GM23338 (cell line): ENCODE results near the gene KLC4. TPM values are rescaled to one million over a fixed set of nuclear protein-coding genes. Genes with fewer than 3 reads are reported as not detected.

Source experiments
- ATAC-seq: fragments of 200-7000 bp; cut with Tn5 transposase; 3 replicates; pipeline ENCODE4 v1.9.1; 2020
- DNase-seq: peaks from one replicate; pipeline ENCODE4 v3.0.0-alpha.2; 2015; ENCODE audit warnings: low spot score
- H2AFZ ChIP-seq: fragments of 200-600 bp; sonication (generic); 2 replicates; pipeline ENCODE4 v1.8.0; 2016; ENCODE audit warnings: antibody characterized with exemption, mild to moderate bottlenecking, moderate library complexity
- H3F3A ChIP-seq: fragments of 200-600 bp; sonication (generic); replicated peaks from 2 replicates; pipeline ENCODE4 v1.8.0; 2017; ENCODE audit warnings: antibody characterized with exemption, mixed run types, low read depth
- H3K27ac ChIP-seq: fragments of 200-600 bp; sonication (generic); 2 replicates; pipeline ENCODE4 v1.6.1; 2016; ENCODE audit warnings: low read depth
- H3K27me3 ChIP-seq: fragments of 200-600 bp; sonication (generic); 2 replicates; pipeline ENCODE4 v1.8.0; 2016; ENCODE audit warnings: mild to moderate bottlenecking, mixed run types, moderate library complexity; ENCODE audit not compliant: insufficient read depth
- H3K36me3 ChIP-seq: fragments of 200-600 bp; sonication (generic); 2 replicates; pipeline ENCODE4 v1.8.0; 2016; ENCODE audit warnings: mild to moderate bottlenecking; ENCODE audit not compliant: insufficient read depth
- H3K4me1 ChIP-seq: fragments of 200-600 bp; sonication (generic); 2 replicates; pipeline ENCODE4 v1.8.0; 2016; ENCODE audit warnings: mild to moderate bottlenecking, moderate library complexity; ENCODE audit not compliant: insufficient read depth
- H3K4me2 ChIP-seq: fragments of 200-600 bp; sonication (generic); 2 replicates; pipeline ENCODE4 v1.7.1; 2017; ENCODE audit warnings: mixed run types
- H3K4me3 ChIP-seq: fragments of 200-600 bp; sonication (generic); 2 replicates; pipeline ENCODE4 v1.6.1; 2016; ENCODE audit warnings: mixed run types
- H3K79me2 ChIP-seq: fragments of 200-600 bp; sonication (generic); replicated peaks from 2 replicates; pipeline ENCODE4 v1.8.0; 2017; ENCODE audit warnings: mild to moderate bottlenecking; ENCODE audit not compliant: insufficient read depth
- H3K9me2 ChIP-seq: fragments of 200-600 bp; sonication (generic); 2 replicates; pipeline ENCODE4 v1.8.0; 2017; ENCODE audit not compliant: insufficient read depth
- H4K20me1 ChIP-seq: fragments of 200-600 bp; sonication (generic); replicated peaks from 2 replicates; pipeline ENCODE4 v1.8.0; 2017; ENCODE audit warnings: mild to moderate bottlenecking; ENCODE audit not compliant: insufficient read depth
- H3K27ac Mint-ChIP-seq: 2 replicates; pipeline ENCODE4 v1.8.0; 2020; ENCODE audit warnings: inconsistent platforms, mild to moderate bottlenecking, moderate library complexity, mixed read lengths
- H3K27me3 Mint-ChIP-seq: 3 replicates; pipeline ENCODE4 v1.8.0; 2022; ENCODE audit warnings: low read depth, mild to moderate bottlenecking, moderate library complexity, mixed read lengths, inconsistent platforms; ENCODE audit not compliant: insufficient read depth, poor library complexity
- H3K36me3 Mint-ChIP-seq: 3 replicates; pipeline ENCODE4 v1.8.0; 2021; ENCODE audit warnings: low read depth, mild to moderate bottlenecking, inconsistent platforms, moderate library complexity, mixed read lengths
- H3K4me1 Mint-ChIP-seq: 3 replicates; pipeline ENCODE4 v1.8.0; 2020; ENCODE audit warnings: mild to moderate bottlenecking, inconsistent platforms, mixed read lengths
- H3K4me3 Mint-ChIP-seq: 3 replicates; pipeline ENCODE4 v1.8.0; 2021; ENCODE audit warnings: moderate library complexity, mild to moderate bottlenecking, inconsistent platforms, mixed read lengths
- H3K9me3 Mint-ChIP-seq: 3 replicates; pipeline ENCODE4 v1.8.0; 2020; ENCODE audit warnings: moderate library complexity, mild to moderate bottlenecking, inconsistent platforms, mixed read lengths
- CREB1 ChIP-seq: fragments of 250-450 bp; sonication (Bioruptor Pico); IDR thresholded peaks from 2 replicates; pipeline ENCODE4 v1.5.0; 2020; ENCODE audit warnings: low read depth, mild to moderate bottlenecking, moderate library complexity
- ETS1 ChIP-seq: IDR thresholded peaks from 2 replicates; pipeline ENCODE4 v1.6.1; 2016; ENCODE audit warnings: antibody characterized with exemption
- EZH2 ChIP-seq: fragments of 200-600 bp; sonication (generic); IDR thresholded peaks from one replicate; pipeline ENCODE4 v1.8.0; 2017; ENCODE audit warnings: antibody characterized with exemption, mild to moderate bottlenecking, low read depth; ENCODE audit not compliant: unreplicated experiment
- EZH2phosphoT487 ChIP-seq: fragments of 200-600 bp; sonication (generic); IDR thresholded peaks from one replicate; pipeline ENCODE4 v1.8.1; 2018; ENCODE audit warnings: antibody characterized with exemption; ENCODE audit not compliant: unreplicated experiment
- JUNB ChIP-seq: IDR thresholded peaks from one replicate; pipeline ENCODE4 v1.6.1; 2016; ENCODE audit warnings: antibody characterized with exemption; ENCODE audit not compliant: unreplicated experiment
- POLR2AphosphoS5 ChIP-seq: IDR thresholded peaks from 2 replicates; pipeline ENCODE4 v1.6.1; 2016; ENCODE audit warnings: antibody characterized with exemption, low read depth
- REST ChIP-seq: IDR thresholded peaks from one replicate; pipeline ENCODE4 v1.6.1; 2018; ENCODE audit warnings: antibody characterized with exemption; ENCODE audit not compliant: unreplicated experiment
- STAT1 ChIP-seq: IDR thresholded peaks from one replicate; pipeline ENCODE4 v1.6.1; 2016; ENCODE audit warnings: antibody characterized with exemption; ENCODE audit not compliant: unreplicated experiment
- ZNF114 ChIP-seq: fragments of 250-450 bp; sonication (Bioruptor Pico); IDR thresholded peaks from 2 replicates; pipeline ENCODE4 v1.5.0; 2020; ENCODE audit warnings: mild to moderate bottlenecking, moderate library complexity
- ZNF331 ChIP-seq: fragments of 250-450 bp; sonication (Bioruptor Pico); IDR thresholded peaks from 2 replicates; pipeline ENCODE4 v1.5.0; 2020; ENCODE audit warnings: low read depth, mild to moderate bottlenecking, moderate library complexity
- polyA plus RNA-seq: library from polyadenylated mRNA; unstranded; fragments of >200 nt; fragmentation: Nextera tagmentation; extraction: Ambion mirVana; gene quantifications from 2 replicates; pipeline ENCODE4 v1.2.1, GENCODE V29; 2016
- total RNA-seq: library from RNA; depleted of rRNA; stranded (reverse); fragments of >200 nt; shearing (Covaris generic); gene quantifications from 2 replicates; pipeline ENCODE4 v1.2.3, GENCODE V29; 2014
- TF ChIP-seq, protein P1 (sequence below), 2 experiments: fragments of 200-600 bp in 1 of 2; sonication (generic) in 1 of 2; conservative IDR thresholded peaks; 2 replicates each; pipeline versions ENCODE4 v1.5.1 to v1.6.1; 2016 to 2017; ENCODE audit warnings: antibody characterized with exemption in 2 of 2, low read depth in 2 of 2, mild to moderate bottlenecking in 2 of 2, moderate library complexity in 1 of 2

The KLC4 gene
- total and polyA plus RNA-seq, 2 experiments from 2014 or later, result 14.9 to 17.4 TPM

GRCh38 chr6:43020052-43020705 lies 39.3 kb upstream of the KLC4 start (continued):
- TF ChIP-seq, protein P1, sequence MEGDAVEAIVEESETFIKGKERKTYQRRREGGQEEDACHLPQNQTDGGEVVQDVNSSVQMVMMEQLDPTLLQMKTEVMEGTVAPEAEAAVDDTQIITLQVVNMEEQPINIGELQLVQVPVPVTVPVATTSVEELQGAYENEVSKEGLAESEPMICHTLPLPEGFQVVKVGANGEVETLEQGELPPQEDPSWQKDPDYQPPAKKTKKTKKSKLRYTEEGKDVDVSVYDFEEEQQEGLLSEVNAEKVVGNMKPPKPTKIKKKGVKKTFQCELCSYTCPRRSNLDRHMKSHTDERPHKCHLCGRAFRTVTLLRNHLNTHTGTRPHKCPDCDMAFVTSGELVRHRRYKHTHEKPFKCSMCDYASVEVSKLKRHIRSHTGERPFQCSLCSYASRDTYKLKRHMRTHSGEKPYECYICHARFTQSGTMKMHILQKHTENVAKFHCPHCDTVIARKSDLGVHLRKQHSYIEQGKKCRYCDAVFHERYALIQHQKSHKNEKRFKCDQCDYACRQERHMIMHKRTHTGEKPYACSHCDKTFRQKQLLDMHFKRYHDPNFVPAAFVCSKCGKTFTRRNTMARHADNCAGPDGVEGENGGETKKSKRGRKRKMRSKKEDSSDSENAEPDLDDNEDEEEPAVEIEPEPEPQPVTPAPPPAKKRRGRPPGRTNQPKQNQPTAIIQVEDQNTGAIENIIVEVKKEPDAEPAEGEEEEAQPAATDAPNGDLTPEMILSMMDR (conservative IDR thresholded peaks at IDR 0.05; ENCODE audit: low read depth in 2 of 2), result no peak
- TF ChIP-seq JUNB (no peak), CREB1 (CRISPR knock-in tag) (no peak), STAT1 (no peak), REST (no peak), ZNF331 (CRISPR knock-in tag) (no peak)

- Histone ChIP-seq H3K9me2 (no peaks in the 10 kb centered on the region), H4K20me1 (peaks cover 14% of the 10 kb centered on the region), H3K79me2 (peaks cover 44% of the 10 kb centered on the region), H3K27ac (peak overlapping the region; percentile 90), H3K4me3 (peak overlapping the region; percentile 100), H3K4me1 (0 out of 2 replicates have a peak, but pooled peaks cover 7% of the 10 kb centered on the region), H3K4me2 (peak overlapping the region; percentile 83), H3K27me3 (no peaks in the 10 kb centered on the region), H3F3A (peaks cover 24% of the 10 kb centered on the region), H2AFZ (no peak overlapping the region), H3K36me3 (peaks cover 28% of the 10 kb centered on the region)
- ATAC-seq (peak; percentile 80), DNase-seq (peak; percentile 74)
- peaks cover 13% of the 10 kb centered on the region for H3K4me1 Mint-ChIP-seq
- peaks cover 7% of the 10 kb centered on the region for H3K27me3 Mint-ChIP-seq
- H3K27ac Mint-ChIP-seq, result peak overlapping the region; percentile 91
- H3K9me3 Mint-ChIP-seq, result no peaks in the 10 kb centered on the region; the same call in 1 of the 3 replicates
- H3K4me3 Mint-ChIP-seq, result peak overlapping the region; percentile 100
- H3K36me3 Mint-ChIP-seq, result peaks cover 71% of the 10 kb centered on the region
- TF ChIP-seq ETS1 (no peak), CREB1 (CRISPR knock-in tag) (no peak), EZH2 (no peak), ZNF331 (CRISPR knock-in tag) (no peak), JUNB (no peak), STAT1 (no peak), POLR2AphosphoS5 (no peak), ZNF114 (no peak), EZH2phosphoT487 (no peak), REST (no peak)
- TF ChIP-seq, protein P1 (conservative IDR thresholded peaks at IDR 0.05; ENCODE audit: low read depth in 2 of 2), result no peak
These were observed 38.6 kb upstream of the KLC4 start for GRCh38 chr6:43020847-43021246.
